ENCODE results near the gene HCST.
"Not testable (repeated sequence)": the region's sequence is repeated elsewhere in the genome, so short reads cannot be mapped to it uniquely, and the experiment has no call there.

HCST gene

DNA sequence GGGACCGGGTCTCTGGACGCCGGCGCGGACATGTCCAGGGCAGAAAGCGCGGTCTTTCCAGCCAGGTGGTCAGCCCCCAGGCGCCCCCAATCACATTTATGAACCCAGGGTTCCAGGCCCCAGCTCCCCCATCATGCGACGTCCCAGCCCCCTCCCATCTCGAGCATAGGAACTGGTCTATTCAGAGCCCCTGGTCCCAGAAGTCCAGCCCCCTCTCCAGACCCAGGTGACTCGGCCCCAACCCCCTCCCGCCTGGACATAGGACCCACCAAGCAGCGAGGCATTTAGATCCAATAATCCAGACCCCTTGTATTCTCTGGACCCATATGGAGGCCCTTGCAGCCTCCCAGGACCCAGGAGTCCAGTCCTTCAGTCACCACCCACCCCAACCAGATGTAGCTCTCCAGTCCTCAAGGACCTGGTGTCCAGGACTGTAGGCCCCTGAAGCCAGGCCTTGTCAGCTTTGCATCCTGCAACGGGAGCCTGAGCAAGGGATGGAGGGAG is 33.5 kb upstream of the HCST start:
- peaks cover 7 to 10% of the 10 kb centered on the region in 2 donors for H3K4me1 ChIP-seq (ENCODE audit: control insufficient read depth in 2 of 2, insufficient read depth in 1 of 2, low read depth in 1 of 2, low read length in 2 of 2)
- H2BK15ac ChIP-seq (ENCODE audit: low read length), result peak overlapping the region; percentile 97
- H4K91ac ChIP-seq (ENCODE audit: low read depth, low read length, poor library complexity), result peak overlapping the region; percentile 15
- peak overlapping the region; percentile 98 for H3K27ac ChIP-seq (replicated peaks; ENCODE audit: low read length)
- peak overlapping the region; percentile 78 for H3K9ac ChIP-seq (ENCODE audit: low read depth, low read length, poor library complexity)
- peak overlapping the region; percentile 93 for H2BK120ac ChIP-seq (ENCODE audit: low read depth, low read length)
- peaks cover 5% of the 10 kb centered on the region for H3K79me1 ChIP-seq (ENCODE audit: low read depth, low read length)
- H4K8ac ChIP-seq (ENCODE audit: low read depth, low read length), result no peak overlapping the region
- DNase-seq (ENCODE audit: low spot score), result no peak
- H3K4ac ChIP-seq (ENCODE audit: low read length), result no peak overlapping the region
- H3K4me3 ChIP-seq (ENCODE audit: low read length in 2 of 2), result peak overlapping the region; percentile 59 to 82
- H3K9me3 ChIP-seq (replicated peaks in 1 of 2; ENCODE audit: control insufficient read depth in 2 of 2, insufficient read depth in 1 of 2, low read depth in 1 of 2, low read length in 2 of 2), result no peaks in the 10 kb centered on the region
- H2AK5ac ChIP-seq (ENCODE audit: low read depth, low read length), result peak overlapping the region; percentile 58
- WGBS, 2 donors (ENCODE audit: extremely low coverage in 2 of 2, insufficient read length in 2 of 2, insufficient replicate concordance in 1 of 2), result no CpG with 5 or more reads among the region's 15 CpGs
- H2AFZ ChIP-seq (ENCODE audit: low read length), result peak overlapping the region; percentile 90
- no peaks in the 10 kb centered on the region for H3K27me3 ChIP-seq (ENCODE audit: control insufficient read depth in 3 of 3, insufficient read depth in 3 of 3, low read depth in 1 of 3, low read length in 3 of 3)
- H3K14ac ChIP-seq (ENCODE audit: low read length), result no peak overlapping the region
- peak overlapping the region; percentile 30 for H2BK12ac ChIP-seq (ENCODE audit: low read length)
- peaks cover 17 to 31% of the 10 kb centered on the region in 2 donors for H3K36me3 ChIP-seq (replicated peaks in 1 of 2; ENCODE audit: control insufficient read depth in 2 of 2, insufficient read depth in 2 of 2, low read length in 2 of 2)
- H3K18ac ChIP-seq (ENCODE audit: low read length), result peak overlapping the region; percentile 98
- peak overlapping the region; percentile 98 for H2BK5ac ChIP-seq (ENCODE audit: low read length)
- H3K4me2 ChIP-seq (ENCODE audit: insufficient read depth, low read length, poor library complexity, severe bottlenecking), result peak overlapping the region; percentile 97
- peak overlapping the region; percentile 62 for H3K23ac ChIP-seq (ENCODE audit: low read depth, low read length, poor library complexity)

DNA sequence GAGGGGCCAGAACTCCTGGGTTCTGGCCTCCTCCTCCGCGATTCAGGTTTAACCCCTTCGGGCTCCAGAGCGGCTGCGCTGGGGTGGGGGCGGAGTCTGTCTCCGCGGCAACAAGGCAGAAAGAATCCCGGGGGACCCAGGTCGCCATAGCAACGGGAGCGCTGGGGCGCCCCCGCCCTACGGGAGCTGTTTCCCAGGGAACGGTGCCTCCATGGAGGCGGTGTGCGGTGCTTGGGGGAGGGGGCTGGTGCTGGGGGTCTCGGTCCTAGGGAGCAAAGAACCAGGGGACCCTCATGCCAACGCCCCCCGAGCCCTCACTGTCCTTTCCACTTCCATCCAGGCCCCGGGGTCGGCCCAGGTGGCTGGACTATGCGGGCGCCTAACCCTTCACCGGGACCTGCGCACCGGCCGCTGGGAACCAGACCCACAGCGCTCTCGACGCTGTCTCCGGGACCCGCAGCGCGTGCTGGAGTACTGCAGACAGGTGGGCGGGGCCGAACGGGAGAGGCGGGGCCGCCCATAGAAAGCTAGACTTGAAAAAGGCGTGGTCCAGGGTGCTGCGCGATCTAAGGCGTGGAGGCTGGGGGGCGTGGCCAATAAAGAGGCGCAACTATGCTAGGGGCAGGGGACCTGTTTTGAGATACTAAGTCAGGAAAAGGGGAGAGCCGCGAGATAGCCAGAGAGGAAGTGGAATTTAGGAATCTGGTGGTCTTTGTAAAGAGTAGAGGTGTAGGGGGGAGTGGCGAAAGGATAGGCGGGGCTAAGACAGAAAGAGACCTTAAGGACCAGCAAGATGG is 32.8 kb upstream of the HCST start:
- no peak overlapping the region for H4K91ac ChIP-seq (ENCODE audit: low read depth, low read length, poor library complexity)
- H3K4me1 ChIP-seq (ENCODE audit: control insufficient read depth in 2 of 2, insufficient read depth in 1 of 2, low read depth in 1 of 2, low read length in 2 of 2), result peaks cover 7 to 10% of the 10 kb centered on the region in 2 donors
- no peak overlapping the region for H2BK15ac ChIP-seq (ENCODE audit: low read length)
- H3K14ac ChIP-seq (ENCODE audit: low read length), result no peak overlapping the region
- H2AK5ac ChIP-seq (ENCODE audit: low read depth, low read length), result no peak overlapping the region
- no peak overlapping the region for H2BK12ac ChIP-seq (ENCODE audit: low read length)
- no CpG with 5 or more reads among the region's 51 CpGs for WGBS, 2 donors (ENCODE audit: extremely low coverage in 2 of 2, insufficient read length in 2 of 2, insufficient replicate concordance in 1 of 2)
- H3K9me3 ChIP-seq (replicated peaks in 1 of 2; ENCODE audit: control insufficient read depth in 2 of 2, insufficient read depth in 1 of 2, low read depth in 1 of 2, low read length in 2 of 2), result no peaks in the 10 kb centered on the region
- peaks cover 5% of the 10 kb centered on the region for H3K79me1 ChIP-seq (ENCODE audit: low read depth, low read length)
- H3K18ac ChIP-seq (ENCODE audit: low read length), result peak overlapping the region; percentile 98
- peak overlapping the region; percentile 8 for H3K23ac ChIP-seq (ENCODE audit: low read depth, low read length, poor library complexity)
- H3K27me3 ChIP-seq (ENCODE audit: control insufficient read depth in 3 of 3, insufficient read depth in 3 of 3, low read depth in 1 of 3, low read length in 3 of 3), result no peaks in the 10 kb centered on the region
- peak overlapping the region; percentile 98 for H2BK5ac ChIP-seq (ENCODE audit: low read length)
- no peak overlapping the region for H3K9ac ChIP-seq (ENCODE audit: low read depth, low read length, poor library complexity)
- no peak overlapping the region for H4K8ac ChIP-seq (ENCODE audit: low read depth, low read length)
- H3K4me3 ChIP-seq (ENCODE audit: low read length in 2 of 2), result peak overlapping the region; percentile 59 to 82
- H3K27ac ChIP-seq (replicated peaks; ENCODE audit: low read length), result peak overlapping the region; percentile 98
- H3K4me2 ChIP-seq (ENCODE audit: insufficient read depth, low read length, poor library complexity, severe bottlenecking), result peak overlapping the region; percentile 97
- H2BK120ac ChIP-seq (ENCODE audit: low read depth, low read length), result peak overlapping the region; percentile 93
- peak; percentile 97 for DNase-seq (ENCODE audit: low spot score)
- peaks cover 23 to 34% of the 10 kb centered on the region in 2 donors for H3K36me3 ChIP-seq (replicated peaks in 1 of 2; ENCODE audit: control insufficient read depth in 2 of 2, insufficient read depth in 2 of 2, low read length in 2 of 2)
- peak overlapping the region; percentile 90 for H2AFZ ChIP-seq (ENCODE audit: low read length)
- no peak overlapping the region for H3K4ac ChIP-seq (ENCODE audit: low read length)

DNA sequence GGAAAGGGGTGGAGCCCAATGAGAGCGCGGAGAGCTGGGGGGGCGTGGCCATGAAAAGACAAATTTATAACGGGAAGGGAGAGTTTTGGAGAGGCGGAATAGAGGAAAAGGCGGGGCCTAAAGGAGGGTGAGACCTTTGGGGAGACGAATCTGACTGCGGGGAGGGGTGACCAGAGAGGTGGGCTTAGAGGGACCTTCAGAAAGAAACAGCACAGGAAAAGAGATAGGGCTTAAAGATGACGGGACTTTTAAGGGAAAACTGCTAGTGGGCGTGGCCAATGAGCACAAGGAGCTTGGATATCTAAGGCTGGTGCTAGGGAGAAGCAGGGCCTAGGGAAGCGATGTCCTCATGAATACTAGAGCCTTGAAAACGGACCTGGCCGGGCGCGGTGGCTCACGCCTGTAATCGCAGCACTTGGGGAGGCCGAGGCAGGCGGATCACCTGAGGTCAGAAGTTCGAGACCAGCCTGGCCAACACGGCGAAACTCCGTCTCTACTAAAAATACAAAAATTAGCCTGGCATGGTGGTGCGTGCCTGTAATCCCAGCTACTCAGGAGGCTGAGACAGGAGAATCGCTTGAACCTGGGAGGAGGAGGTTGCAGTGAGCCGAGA is 32.1 kb upstream of the HCST start:
- H3K9me3 ChIP-seq (replicated peaks in 1 of 2; ENCODE audit: control insufficient read depth in 2 of 2, insufficient read depth in 1 of 2, low read depth in 1 of 2, low read length in 2 of 2); DNase-seq (ENCODE audit: low spot score): not testable (repeated sequence)
- no CpG with 5 or more reads among the region's 26 CpGs for WGBS, 2 donors (ENCODE audit: extremely low coverage in 2 of 2, insufficient read length in 2 of 2, insufficient replicate concordance in 1 of 2)

DNA sequence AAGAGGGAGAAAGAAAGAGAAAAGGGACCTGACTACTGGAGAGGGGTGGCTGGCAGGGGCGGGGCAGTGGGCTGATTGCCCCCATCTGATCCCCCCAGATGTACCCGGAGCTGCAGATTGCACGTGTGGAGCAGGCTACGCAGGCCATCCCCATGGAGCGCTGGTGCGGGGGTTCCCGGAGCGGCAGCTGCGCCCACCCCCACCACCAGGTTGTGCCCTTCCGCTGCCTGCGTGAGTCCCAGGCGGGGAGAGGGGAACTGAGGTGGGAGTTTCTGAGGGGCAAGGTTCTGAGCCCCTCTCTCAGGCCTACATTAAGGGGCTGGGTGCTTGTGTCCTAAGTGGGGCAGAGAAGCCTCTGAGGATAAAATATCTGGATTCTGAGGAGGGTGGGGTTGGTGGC is 31.5 kb upstream of the HCST start:
- WGBS, 2 donors (ENCODE audit: extremely low coverage in 2 of 2, insufficient read length in 2 of 2, insufficient replicate concordance in 1 of 2), result no CpG with 5 or more reads among the region's 12 CpGs
- no peak overlapping the region for H3K23ac ChIP-seq (ENCODE audit: low read depth, low read length, poor library complexity)

More for the DNA sequence above, 32.1 kb upstream of the HCST start:
- Histone ChIP-seq H3K4me2 (ENCODE audit: insufficient read depth, low read length, poor library complexity, severe bottlenecking) (peak overlapping the region; percentile 97), H3K4me3 (ENCODE audit: low read length in 2 of 2) (peak overlapping the region; percentile 59 to 82), H3K27ac (replicated peaks; ENCODE audit: low read length) (peak overlapping the region; percentile 98), H2AFZ (ENCODE audit: low read length) (peak overlapping the region; percentile 86), H2BK5ac (ENCODE audit: low read length) (peak overlapping the region; percentile 84), H3K23ac (ENCODE audit: low read depth, low read length, poor library complexity) (peak overlapping the region; percentile 8), H3K36me3 (replicated peaks in 1 of 2; ENCODE audit: control insufficient read depth in 2 of 2, insufficient read depth in 2 of 2, low read length in 2 of 2) (peaks cover 26 to 41% of the 10 kb centered on the region in 2 donors)
- H4K8ac ChIP-seq (ENCODE audit: low read depth, low read length); H3K9ac ChIP-seq (ENCODE audit: low read depth, low read length, poor library complexity); H2BK15ac ChIP-seq (ENCODE audit: low read length); H3K4me1 ChIP-seq (ENCODE audit: control insufficient read depth in 2 of 2, insufficient read depth in 1 of 2, low read depth in 1 of 2, low read length in 2 of 2); H3K18ac ChIP-seq (ENCODE audit: low read length); H2AK5ac ChIP-seq (ENCODE audit: low read depth, low read length); H3K14ac ChIP-seq (ENCODE audit: low read length); H3K27me3 ChIP-seq (ENCODE audit: control insufficient read depth in 3 of 3, insufficient read depth in 3 of 3, low read depth in 1 of 3, low read length in 3 of 3); H4K91ac ChIP-seq (ENCODE audit: low read depth, low read length, poor library complexity); H3K79me1 ChIP-seq (ENCODE audit: low read depth, low read length); H2BK12ac ChIP-seq (ENCODE audit: low read length); H3K4ac ChIP-seq (ENCODE audit: low read length); H2BK120ac ChIP-seq (ENCODE audit: low read depth, low read length): not testable (repeated sequence)

More for the DNA sequence above, 31.5 kb upstream of the HCST start:
- no peak overlapping the region for H3K4me2 ChIP-seq (ENCODE audit: insufficient read depth, low read length, poor library complexity, severe bottlenecking)
- H3K9ac ChIP-seq (ENCODE audit: low read depth, low read length, poor library complexity), result no peak overlapping the region
- H3K14ac ChIP-seq (ENCODE audit: low read length), result no peak overlapping the region
- peak overlapping the region; percentile 84 for H2BK5ac ChIP-seq (ENCODE audit: low read length)
- no peak overlapping the region for H3K4ac ChIP-seq (ENCODE audit: low read length)
- H3K4me3 ChIP-seq (ENCODE audit: low read length in 2 of 2), result no peak overlapping the region
- DNase-seq (ENCODE audit: low spot score), result no peak
- peak overlapping the region; percentile 87 for H3K18ac ChIP-seq (ENCODE audit: low read length)
- H2AK5ac ChIP-seq (ENCODE audit: low read depth, low read length), result peak overlapping the region; percentile 64
- H3K4me1 ChIP-seq (ENCODE audit: control insufficient read depth in 2 of 2, insufficient read depth in 1 of 2, low read depth in 1 of 2, low read length in 2 of 2), result peaks cover 7 to 10% of the 10 kb centered on the region in 2 donors
- H3K27ac ChIP-seq (replicated peaks; ENCODE audit: low read length), result peak overlapping the region; percentile 53
- H3K36me3 ChIP-seq (replicated peaks in 1 of 2; ENCODE audit: control insufficient read depth in 2 of 2, insufficient read depth in 2 of 2, low read length in 2 of 2), result peaks cover 23 to 42% of the 10 kb centered on the region in 2 donors
- H2BK12ac ChIP-seq (ENCODE audit: low read length), result peak overlapping the region; percentile 43
- no peak overlapping the region for H4K8ac ChIP-seq (ENCODE audit: low read depth, low read length)
- no peak overlapping the region for H2AFZ ChIP-seq (ENCODE audit: low read length)
- peak overlapping the region; percentile 34 for H2BK15ac ChIP-seq (ENCODE audit: low read length)
- H3K9me3 ChIP-seq (replicated peaks in 1 of 2; ENCODE audit: control insufficient read depth in 2 of 2, insufficient read depth in 1 of 2, low read depth in 1 of 2, low read length in 2 of 2), result no peaks in the 10 kb centered on the region
- H2BK120ac ChIP-seq (ENCODE audit: low read depth, low read length), result no peak overlapping the region
- no peak overlapping the region for H4K91ac ChIP-seq (ENCODE audit: low read depth, low read length, poor library complexity)
- H3K79me1 ChIP-seq (ENCODE audit: low read depth, low read length), result peaks cover 5% of the 10 kb centered on the region
- H3K27me3 ChIP-seq (ENCODE audit: control insufficient read depth in 3 of 3, insufficient read depth in 3 of 3, low read depth in 1 of 3, low read length in 3 of 3), result no peaks in the 10 kb centered on the region
